AG08396 (cell line): ENCODE measurements around the gene MAPK4.
A peak's percentile ranks its signal among the peaks of the same experiment; 100 is the strongest.
"Not testable (repeated sequence)": the region's sequence is repeated elsewhere in the genome, so short reads cannot be mapped to it uniquely, and the experiment has no call there.

Experiments used
- DNase-seq: peaks from one replicate; pipeline ENCODE4 v3.0.0; 2012; ENCODE audit warnings: low spot score, mixed read lengths

Gene MAPK4

GRCh38 chr18:50559752-50560680, at the start of gene MAPK4:
TSS of gene MAPK4 (plus strand) at chr18:50560087. CDS start at chr18:50663959, 103,872 bp downstream.
- peak; percentile 51 for DNase-seq

- DNase-seq, result not testable (repeated sequence)
These were observed 42.6 kb upstream of the MAPK4 start for GRCh38 chr18:50517277-50517676.

GRCh38 chr18:50518787-50519546, 40.9 kb upstream of the MAPK4 start:
- DNase-seq, result no peak

- no peak for DNase-seq
These were observed 36.7 kb upstream of the MAPK4 start for GRCh38 chr18:50523165-50523564.

- DNase-seq, result no peak
These were observed 32.1 kb upstream of the MAPK4 start for GRCh38 chr18:50527636-50528307.

GRCh38 chr18:50528806-50529205, 31.1 kb upstream of the MAPK4 start:
- DNase-seq, result no peak

GRCh38 chr18:50533822-50534221, 26.1 kb upstream of the MAPK4 start:
- DNase-seq, result not testable (repeated sequence)

GRCh38 chr18:50544476-50544875, 15.4 kb upstream of the MAPK4 start:
- not testable (repeated sequence) for DNase-seq

- DNase-seq, result no peak
These were observed 14.0 kb upstream of the MAPK4 start for GRCh38 chr18:50545936-50546335.

GRCh38 chr18:50548160-50548559, 11.7 kb upstream of the MAPK4 start:
- DNase-seq, result no peak

- DNase-seq, result not testable (repeated sequence)
These were observed 8.2 kb upstream of the MAPK4 start for GRCh38 chr18:50551651-50552050.

GRCh38 chr18:50558157-50558556, 1.7 kb upstream of the MAPK4 start:
- DNase-seq, result no peak

- DNase-seq, result no peak
These were observed 737 bp upstream of the MAPK4 start for GRCh38 chr18:50558948-50559751.

- DNase-seq, result no peak
These were observed 1.1 kb downstream of the MAPK4 start for GRCh38 chr18:50560681-50561629.

- DNase-seq, result not testable (repeated sequence)
These were observed 2.4 kb downstream of the MAPK4 start for GRCh38 chr18:50562258-50562657.

- DNase-seq, result no peak
These were observed 2.8 kb downstream of the MAPK4 start for GRCh38 chr18:50562686-50563085.

GRCh38 chr18:50563376-50563775, 3.5 kb downstream of the MAPK4 start:
- no peak for DNase-seq

GRCh38 chr18:50569930-50570329, 10.0 kb downstream of the MAPK4 start:
- no peak for DNase-seq

- no peak for DNase-seq
These were observed 11.7 kb downstream of the MAPK4 start for GRCh38 chr18:50571606-50572005.

GRCh38 chr18:50573196-50573595, 13.3 kb downstream of the MAPK4 start:
- DNase-seq, result not testable (repeated sequence)
